Muscle of back (tissue), 11 donors: ENCODE data around the gene MIGA1. TPM values are rescaled to one million over a fixed set of nuclear protein-coding genes. Genes with fewer than 3 reads are reported as not detected.

ENCODE experiments used
- DNase-seq, 3 donors: peaks; one replicate each; pipeline versions ENCODE4 v3.0.0 to v3.0.0-alpha.2; 2013
- polyA plus RNA-seq, 10 donors: library from polyadenylated mRNA; unstranded; fragments of 120-200 nt; gene quantifications; one replicate each; pipeline ENCODE4 v1.2.1, GENCODE V29; 2013; ENCODE audit not compliant: insufficient read length in 10 of 10

Gene MIGA1
- polyA plus RNA-seq, 10 donors: 7.7 to 14.8 (median 11.0) TPM

DNA sequence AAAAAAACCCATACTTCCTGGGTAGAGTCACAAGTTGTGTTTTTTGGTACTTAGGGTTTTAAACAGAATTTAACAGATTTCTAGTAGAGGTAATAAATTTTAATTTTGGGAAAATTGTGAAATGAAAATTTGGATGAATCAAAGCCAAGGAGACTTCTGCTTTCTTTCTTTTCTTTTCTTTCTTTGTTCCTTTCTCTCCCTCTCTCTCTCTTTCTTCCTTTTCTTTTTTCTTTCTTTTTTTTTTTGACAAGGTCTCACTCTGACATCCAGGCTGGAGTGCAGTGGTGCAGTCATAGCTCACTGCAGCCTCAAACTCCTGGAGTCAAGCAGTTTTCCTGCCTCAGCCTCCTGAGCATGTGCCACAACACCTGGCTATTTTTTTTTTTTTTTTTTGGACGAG is 62.1 kb downstream of the MIGA1 start:
- no peak for DNase-seq

DNA sequence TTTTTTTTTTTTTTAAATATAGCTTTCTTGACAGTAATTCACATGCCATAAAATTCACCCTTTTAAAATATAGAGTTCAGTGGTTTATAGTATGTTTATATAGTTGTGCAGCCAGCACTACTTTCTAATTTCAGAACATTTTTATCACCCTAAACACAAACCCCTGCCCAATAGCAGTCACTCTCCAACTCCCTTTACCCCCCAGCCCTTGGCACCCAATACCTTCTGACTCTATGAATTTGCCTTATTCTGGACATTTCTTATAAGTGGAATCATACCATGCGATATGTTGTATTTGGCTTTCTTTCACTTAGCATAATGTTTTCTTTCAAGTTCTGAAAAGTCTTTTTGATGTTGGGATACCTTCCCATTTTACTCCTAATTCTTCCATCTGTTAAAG is 66.5 kb downstream of the MIGA1 start:
- peak in 1 of 3 donors; percentile 17 for DNase-seq

DNA sequence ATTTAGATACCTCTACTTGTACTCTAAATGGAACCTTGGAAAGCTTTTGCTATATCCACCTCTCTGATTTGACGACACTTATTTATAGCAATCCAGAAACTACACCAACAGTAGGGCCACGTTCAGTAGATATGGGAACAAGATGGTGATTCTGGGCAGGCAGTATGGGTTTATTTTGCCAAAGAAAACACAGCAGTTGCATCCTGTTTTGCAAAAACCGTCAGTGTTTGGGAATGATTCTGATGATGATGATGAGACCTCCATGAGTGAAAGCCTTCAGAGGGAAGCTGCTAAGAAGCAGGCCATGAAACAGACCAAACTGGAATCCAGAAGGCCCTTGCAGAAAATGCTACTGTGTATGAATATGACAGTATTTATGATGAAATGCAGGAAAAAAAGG is 67.5 kb downstream of the MIGA1 start:
- no peak for DNase-seq

DNA sequence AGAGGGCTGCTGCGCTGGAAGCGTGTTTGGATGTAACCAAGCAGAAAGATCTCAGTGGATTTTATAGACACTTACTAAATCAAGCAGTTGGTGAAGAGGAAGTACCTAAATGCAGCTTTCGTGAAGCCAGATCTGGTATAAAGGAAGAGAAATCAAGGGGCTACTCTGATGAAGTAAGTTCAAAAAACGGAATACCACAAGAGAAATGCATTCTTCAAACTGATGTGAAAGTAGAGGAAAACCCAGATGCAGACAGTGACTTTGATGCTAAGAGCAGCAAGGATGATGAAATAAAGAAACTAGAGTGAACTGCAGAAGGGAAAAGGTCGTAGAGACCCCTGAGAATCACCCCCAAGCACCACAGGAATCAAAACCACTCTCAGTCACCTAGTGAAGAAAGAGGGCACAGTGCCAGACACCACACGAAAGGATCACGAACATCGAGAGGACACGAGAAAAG is 68.2 kb downstream of the MIGA1 start:
- DNase-seq: no peak

DNA sequence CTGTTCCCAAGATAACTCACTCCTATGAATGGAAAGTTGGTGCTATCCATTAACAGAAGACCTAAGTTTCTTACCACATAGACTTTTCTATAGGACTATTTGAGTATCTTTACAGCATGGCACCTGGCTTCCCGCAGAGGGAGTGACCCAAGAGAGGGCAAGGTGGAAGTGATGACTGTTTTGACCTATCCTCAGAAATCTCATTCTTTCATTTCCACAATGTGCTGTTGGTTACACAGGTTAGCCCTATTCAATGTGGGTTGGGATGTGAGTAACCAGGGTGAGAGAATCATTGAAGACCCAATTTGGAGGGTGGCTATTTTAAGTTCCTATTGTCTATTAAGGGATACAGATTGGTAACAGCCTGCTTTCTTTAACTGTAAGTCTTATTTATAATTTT is 70.6 kb downstream of the MIGA1 start:
- no peak for DNase-seq

DNA sequence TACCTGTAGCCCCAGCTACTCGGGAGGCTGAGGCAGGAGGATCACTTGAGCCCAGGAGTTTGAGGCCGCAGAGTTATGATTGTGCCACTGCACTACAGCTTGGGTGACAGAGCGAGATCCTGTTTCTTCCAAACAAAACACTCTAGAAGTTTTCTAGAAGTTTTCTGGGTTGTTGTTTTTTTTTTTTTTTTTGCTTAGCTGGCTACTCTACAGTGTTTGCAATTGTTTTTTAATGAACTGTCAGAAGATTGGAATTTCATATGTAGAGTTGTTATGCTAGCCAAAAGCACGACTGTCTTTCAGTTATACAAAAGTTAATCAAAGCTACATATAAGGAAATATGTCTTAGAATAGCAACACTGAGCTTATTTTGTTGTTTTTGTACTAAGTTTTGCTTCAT is 78.1 kb downstream of the MIGA1 start:
- DNase-seq: no peak

DNA sequence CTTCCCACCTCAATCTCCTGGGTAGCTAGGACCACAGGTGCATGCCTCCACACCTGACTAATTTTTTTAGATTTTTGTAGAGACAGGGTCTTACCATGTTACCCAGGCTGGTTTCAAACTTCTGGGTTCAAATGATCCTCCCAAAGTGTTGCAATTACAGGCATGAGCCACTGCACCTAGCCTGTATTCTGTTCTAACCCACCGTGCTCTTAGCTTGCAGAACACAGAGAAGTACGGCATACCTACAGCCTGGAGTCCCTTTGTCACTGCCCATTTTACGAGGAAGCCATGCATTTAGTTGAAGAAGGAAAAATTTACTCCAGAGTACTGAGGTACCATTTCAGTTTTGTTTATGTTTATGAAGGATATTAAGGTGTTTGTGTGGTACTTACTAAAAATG is 79.3 kb downstream of the MIGA1 start:
- no peak for DNase-seq

DNA sequence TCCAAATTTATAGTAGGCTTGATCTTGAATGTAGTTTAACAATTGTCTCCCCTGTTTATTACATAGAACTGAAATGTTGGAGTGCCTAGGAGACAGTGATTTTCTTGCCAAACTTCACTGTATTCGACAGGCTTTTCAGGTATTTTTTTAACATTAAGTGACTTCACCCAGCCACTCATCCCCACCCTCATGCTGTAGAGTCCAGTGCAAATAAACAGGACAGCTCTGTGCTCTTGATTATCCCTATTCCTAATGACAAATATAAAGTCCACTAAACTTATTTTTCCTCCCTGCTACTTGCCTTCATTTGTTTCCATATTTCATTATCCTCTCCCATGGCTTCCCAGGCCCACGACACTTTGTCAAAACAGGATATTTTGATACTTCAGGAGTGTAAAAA is 79.8 kb downstream of the MIGA1 start:
- no peak for DNase-seq

DNA sequence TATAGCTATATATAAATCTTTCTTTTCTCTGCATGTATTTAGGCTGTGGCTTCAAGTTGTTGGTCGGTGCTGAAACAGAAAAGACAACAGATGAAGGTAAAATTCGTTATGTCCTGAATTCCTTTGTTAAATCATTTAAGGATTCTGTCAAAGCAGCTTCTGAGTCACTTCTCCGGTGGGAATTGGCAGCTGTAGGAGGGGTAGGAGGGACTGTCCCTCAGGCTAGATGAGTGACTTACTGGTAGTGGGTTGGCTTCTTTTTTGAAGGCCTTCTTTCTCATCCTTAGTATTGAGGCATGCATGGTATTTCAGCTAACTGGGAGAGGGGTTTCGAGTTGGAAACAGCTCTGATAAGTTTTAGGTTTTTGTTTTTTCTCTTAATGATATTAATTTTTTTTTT is 86.8 kb downstream of the MIGA1 start:
- no peak for DNase-seq

DNA sequence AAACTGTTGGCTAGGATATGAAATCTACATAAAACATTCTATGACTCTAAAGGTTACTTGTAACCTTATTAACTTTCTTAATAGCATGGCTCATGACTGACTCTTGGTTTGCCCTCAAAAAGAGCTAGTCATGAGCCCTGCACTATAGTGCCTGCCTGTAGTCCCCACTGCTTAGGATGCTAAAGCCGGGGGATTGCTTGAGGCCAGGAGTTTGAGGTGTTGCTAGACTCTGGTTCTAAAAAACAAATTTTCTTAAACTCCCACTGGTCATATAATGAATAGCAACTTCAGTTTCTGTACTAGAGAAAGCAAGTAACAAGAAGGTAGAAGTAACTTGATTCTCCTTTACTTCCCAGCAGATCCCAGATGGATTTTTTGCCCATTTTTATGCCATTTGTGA is 93.2 kb downstream of the MIGA1 start:
- DNase-seq: no peak

DNA sequence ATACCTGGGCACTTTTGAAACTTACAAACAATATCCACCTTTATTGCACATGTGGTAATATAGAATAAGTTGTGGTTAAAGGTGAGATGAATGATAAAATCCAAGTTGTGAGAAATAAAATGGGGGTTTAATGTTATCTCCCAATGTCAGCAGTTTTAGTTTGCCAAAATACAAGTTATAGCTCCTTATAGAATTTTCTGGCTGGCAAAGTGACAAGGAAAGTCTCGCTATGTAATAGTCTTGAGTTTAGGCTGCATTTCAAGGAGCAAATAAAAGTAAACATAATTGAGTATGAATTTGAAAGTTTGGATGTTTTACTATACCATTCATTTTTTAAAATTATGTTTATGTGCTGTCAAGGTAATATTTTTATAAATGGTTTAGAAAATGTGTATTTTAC is 94.0 kb downstream of the MIGA1 start:
- DNase-seq: no peak

DNA sequence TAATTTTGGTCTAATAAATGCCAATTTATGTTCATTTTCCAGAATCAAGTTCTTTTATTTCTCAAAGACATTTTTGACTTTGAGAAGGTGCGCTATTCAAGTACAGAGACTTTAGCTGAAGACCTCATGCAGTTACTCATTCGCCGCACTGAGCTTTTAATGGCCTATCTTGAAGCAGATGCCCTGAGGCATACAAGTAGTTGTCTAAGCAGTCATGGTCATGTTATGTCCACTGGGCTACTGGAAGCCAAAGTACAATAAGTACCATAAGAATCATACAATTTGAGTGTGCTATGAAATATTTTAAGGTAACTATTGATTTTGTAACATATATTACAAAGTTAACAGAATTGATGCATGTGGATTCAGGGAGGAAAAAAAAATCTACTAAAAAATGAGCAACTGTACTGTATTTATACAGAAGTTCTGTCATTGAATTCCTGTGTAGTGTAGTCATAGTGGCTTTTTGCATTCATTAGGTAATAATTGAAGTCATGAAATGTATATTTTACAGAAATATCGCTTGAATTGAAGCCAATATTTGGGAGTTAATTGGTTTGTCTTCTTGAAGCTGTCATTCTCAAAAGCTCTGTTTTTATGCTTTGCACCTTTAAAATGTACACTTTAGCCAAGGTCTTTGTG is 95.5 kb downstream of the MIGA1 start:
- no peak for DNase-seq

DNA sequence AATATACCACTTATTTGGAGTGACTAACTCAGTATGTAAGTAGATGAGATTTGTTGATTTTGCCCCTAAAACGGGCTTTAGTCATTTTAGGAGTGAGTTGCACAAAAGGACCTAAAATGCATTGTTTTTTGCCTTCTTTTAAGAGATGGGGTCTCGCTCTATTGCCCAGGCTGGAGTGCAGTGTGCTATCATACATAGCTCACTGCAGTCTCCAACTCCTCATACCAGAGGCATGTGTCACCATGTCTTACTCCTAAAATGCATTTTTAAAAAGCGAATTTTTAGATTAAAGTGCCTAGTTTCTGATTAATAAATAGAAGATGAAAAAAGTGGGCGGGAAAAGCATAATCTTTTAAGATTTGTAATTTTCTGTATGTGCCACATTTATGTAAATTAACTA is 97.4 kb downstream of the MIGA1 start:
- no peak for DNase-seq

DNA sequence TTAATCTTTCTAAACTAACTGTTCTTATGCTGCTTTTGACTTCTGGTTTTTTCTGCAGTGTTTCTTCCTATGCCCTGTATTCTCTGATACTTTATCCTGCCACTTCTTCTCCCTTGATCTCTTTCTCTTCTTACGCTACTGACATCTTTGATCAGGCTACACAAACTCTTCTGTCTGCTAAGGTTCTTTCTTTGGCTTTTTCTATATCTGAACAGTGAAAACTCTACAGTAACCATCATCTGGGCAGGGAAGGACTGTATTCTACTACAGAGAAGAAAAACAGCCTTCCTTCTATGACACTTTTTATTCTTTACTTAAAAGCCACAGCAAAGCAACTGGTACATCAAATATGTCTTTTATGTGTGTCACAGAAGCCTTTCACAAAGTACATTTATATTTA is 101.6 kb downstream of the MIGA1 start:
- DNase-seq: no peak

DNA sequence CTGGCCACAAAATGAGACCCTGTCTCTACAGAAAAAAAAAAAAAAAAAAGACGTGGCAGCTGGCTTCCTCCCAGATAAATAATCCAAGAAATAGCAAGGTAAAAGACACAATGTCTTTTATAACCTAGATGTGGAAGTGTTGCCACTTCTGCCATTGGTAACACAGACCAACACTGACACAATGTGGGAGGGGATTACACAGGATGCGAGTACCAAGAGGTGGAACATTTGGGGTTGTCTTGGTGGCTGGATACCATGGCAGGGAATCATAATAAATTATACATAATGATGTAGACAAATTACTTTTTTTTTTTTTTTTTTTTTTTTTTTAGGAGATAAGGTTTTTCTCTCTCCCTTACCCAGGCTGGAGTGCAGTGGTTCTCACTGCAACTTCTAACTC is 103.0 kb downstream of the MIGA1 start:
- no peak for DNase-seq

DNA sequence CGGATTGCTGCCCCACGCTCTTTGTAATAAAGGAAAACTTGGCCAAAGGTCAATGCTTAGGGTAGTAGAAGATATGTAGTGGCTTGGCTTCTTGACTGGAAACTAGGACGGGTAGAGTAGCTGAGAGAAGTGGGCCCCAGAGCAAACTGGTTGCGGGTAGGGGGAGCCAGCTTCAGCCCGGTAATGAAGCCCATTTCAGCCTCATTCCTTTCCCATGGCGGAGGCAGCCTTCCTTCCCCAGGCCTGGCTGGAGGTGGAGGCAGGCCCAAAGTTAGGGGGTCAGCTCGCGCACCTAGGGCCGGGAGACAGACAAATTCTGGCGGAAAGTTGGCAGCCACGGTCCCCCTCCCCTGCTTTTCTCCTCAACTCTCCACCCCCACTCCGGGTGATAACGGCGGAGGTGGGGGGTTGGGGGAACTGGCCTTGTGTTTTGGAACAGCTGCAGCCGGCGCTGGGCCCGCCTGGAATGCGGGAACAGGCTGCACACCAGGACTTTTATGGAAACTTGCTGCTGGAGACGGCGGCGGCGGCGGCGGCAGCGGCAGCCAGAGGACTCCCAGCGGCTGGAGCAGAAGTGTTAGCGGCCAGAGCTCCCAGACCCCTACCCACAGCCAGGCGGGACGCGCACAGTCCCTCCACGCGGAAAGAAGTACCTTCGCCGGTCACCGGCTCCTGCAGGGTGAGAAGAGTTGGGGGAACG is 108.8 kb downstream of the MIGA1 start, which contains the start of gene NEXN:
TSS of gene NEXN (plus strand) at position 544 of the 700 bp plus-strand sequence. CDS start 27,483 bp downstream, outside the sequence.
- DNase-seq: peak; percentile 83 to 96 (median 88)

DNA sequence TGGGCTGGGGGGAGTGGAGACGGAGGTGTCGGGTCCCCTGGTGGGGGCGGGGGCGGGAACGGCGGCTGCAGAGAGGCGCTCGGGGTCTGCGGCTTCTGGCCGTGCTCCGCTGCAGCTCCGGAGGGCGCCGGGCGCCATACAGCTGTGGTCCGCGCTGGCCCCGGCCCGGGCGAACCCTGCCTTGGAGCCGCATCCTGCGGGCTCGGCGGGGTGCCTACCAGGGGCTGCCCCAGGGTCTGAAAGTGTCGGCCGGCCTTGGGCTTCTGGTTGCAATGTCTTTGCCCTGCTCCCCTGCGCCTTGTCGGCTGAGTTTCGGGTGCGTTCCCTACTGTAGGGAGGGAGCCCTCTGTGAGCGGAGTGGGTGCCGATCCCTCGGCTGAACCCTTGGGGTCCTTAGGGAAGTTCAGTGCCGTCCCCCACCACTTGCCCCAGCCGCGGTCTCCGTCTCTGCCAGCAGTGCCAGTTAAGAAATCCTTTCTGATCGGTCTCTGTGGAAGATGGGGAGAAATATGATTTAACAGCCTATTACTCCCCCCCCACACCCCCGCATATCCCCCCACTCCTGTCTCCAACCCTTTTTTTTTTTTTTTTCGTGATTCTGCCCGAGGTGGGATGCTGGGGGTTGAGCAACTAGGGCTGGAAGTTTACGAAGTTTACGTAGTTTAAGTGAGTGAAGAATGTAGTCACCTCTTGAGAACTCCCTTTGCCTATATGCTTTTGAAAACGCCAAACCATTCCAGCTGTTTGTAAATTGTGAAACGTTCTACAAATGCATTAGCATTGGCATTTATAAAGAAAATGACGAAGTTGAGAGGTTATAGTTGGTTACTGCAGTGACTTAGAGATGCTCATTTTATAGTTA is 109.6 kb downstream of the MIGA1 start:
- peak; percentile 56 to 89 (median 60) for DNase-seq

DNA sequence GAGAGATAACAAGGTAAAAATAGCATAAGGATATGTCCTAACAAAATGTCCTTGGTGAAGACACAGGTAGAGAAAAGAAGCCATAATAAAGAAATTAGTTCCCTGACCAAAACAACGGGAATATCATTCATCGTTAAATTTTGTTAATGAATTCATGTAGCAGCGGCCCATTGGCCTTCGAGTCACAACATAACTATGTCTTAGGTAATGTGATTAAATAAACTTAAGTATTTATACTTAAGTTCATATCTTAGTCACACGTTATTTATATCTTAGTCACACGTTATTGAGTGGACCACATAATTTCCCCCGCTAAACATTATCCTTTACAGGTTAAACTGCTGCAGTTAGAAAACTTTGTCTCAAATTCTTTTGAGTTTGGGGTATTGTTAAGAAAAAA is 110.2 kb downstream of the MIGA1 start:
- peak in 1 of 3 donors; percentile 70 for DNase-seq

DNA sequence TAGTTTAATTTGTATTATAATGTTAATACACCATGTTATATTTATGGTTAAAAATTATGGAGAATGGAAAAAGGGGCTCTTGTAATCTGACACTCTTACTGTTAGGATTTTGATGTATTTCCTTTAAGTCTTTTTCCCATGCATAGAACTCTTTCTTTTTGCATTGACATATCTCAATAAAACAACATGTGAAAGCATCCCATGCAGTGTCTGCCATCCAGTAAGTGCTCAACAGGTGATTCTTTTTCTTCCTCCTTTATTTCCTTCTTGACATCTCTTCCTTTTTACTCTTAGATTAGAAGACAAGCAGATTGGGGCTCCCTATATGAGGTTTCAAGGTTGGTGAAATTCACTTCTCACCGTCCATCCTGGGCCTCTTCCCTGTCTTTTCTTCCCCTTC is 111.8 kb downstream of the MIGA1 start:
- DNase-seq: no peak

DNA sequence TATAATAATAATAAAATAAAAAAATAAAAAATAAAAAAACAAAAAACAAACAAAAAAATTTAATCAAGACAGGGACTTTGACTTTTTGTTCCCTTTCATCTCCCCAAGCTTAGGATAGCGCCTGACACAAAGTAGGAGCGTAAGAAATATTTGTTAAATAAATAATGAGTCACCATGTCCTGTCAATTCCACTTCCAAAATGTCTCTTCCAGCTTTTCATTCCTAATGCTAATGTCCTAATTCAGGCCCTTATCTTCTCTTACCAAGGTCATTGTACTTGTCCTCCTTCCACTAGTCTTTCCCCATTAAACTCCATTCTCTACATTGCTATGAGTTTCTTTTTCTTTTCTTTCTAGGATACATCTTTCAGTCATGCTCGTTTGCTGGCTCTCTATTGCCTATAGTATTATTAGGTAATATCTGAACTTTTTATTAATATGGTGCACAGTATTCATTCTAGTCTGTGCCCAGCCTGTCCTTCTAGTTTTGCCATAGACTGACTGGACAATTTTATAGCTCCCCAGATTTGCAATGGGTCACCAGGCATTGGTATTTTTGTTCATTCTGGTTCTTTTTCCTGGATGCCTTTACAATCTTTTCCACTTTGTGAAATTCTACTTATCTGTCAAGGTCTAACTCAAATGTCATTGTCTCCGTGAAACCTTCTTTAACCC is 120.3 kb downstream of the MIGA1 start:
- no peak for DNase-seq

DNA sequence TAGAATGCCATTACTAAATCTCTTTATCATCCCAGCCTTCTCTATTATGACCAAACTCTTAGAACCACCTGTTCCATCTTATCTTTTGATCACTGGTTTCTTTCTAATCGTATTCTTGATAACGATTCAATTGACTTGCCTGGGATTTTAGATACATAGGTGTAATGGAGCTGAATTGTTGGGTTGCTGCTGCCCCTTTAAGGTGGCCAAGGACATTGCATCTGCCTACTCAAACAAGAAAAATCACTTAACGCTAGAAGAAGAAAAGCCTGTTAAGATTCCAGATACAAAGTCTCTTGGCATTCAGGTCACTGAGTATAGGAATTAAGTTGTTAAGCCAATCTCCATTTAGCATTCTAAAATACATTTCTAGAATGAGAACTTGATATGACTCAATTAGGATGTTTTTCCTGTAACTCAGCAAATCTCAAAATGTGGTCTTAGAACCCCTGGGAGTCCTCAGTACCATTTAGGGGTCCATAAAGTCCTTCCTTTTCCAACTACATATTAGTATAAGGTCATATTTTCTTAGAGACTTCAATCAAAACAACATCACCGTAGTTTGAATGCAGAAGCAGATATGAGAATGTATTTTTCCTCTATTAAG is 121.3 kb downstream of the MIGA1 start:
- DNase-seq: peak; percentile 30 to 73 (median 59)

DNA sequence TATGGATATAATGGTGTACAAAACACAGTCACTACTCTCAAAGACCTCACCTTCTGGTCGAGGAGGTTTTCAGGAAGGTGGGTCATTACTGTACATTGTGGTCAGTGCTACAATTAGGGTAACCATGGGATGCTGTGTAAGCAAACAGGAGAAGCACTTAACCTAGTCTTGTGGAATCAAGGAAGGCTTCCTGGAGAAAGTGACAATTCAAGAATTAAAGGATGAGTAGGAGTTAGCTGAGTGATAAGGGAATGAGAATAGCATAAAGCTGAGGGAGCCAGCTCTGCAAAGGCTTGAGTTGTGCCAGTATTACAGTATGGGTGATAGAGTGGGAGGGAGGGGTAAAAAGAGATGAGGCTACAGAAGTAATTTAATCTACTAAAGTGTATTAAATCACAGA is 126.2 kb downstream of the MIGA1 start:
- DNase-seq: no peak
